HuH-7 (cell line): ENCODE data around the gene FAM151A.

Experiments
- DNase-seq: peaks from one replicate; pipeline ENCODE4 v3.0.0; 2011; ENCODE audit warnings: low spot score

The FAM151A gene

DNA sequence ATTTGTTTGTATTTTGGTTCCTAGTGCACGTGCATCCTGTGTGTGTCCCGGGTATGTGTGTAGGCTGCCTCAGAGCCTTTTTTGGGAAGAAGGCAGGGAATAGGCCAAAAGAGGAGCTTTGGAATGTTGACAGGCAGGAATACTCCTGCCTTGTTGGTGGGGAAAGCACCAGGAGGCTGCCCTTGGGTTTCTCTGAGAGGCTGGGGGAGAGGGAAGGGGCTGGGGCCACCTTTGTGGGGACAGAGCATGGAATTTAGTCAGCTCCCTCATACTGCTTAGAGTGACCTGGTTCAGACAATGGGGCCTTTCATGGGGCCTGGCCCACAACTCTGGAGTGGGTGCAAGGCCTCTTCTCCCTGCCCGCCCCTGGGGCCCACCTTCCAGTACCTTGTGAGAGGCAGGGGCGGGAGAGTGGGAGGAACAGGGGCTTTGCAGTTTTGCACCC, 44.0 kb downstream of the FAM151A start:
- DNase-seq, result no peak

DNA sequence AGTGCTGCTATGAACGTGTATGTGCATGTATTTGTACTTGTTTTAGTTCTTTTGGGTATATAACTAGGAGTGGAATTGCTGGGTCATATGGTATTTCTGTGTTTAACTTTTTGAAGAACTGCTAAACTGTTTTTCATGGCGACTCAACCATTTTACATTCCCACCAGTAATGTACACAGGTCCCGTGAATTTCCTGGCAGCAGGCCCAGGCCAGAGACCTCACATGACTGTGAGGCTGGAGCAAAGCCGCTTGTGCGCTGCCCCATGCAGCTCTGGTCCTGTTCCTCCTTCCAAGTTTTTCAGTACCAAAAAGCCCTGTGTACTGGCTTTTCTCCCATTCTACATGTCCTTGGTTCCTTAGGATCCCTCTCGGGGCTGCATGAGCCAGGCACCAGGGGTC, 45.7 kb downstream of the FAM151A start:
- no peak for DNase-seq

DNA sequence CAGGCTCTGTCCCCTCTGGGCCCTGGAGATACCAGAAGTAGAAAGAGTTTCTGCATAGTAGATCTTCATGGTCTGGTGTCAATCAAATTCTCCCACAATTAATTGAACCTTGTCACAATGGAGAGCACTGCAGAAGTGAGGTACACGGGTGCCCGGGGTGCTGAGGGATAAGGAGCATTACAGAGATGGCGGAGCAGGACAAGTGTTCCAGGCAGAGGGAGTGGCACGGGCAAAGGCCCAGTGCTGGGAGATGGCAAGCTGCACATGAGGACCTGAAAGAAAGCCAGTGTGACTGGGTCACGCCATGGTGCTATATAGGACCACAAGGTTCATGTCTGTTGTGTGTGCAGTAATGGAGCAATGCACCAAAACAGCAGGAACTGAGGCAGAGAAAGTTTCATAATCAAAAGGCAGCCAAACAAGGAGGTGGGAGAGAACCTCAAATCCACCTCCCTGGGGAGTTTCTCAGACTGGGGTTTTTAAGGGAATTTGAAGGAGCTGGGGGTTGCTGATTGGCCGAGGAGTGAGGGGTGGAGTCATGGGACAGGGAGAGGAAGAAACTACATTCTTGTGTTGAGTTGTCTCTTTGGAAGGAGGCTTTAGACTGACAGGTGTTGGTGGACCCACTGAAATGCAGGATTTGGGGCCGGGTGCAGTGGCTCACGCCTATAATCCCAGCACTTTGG, 47.6 kb downstream of the FAM151A start:
- DNase-seq, result no peak

DNA sequence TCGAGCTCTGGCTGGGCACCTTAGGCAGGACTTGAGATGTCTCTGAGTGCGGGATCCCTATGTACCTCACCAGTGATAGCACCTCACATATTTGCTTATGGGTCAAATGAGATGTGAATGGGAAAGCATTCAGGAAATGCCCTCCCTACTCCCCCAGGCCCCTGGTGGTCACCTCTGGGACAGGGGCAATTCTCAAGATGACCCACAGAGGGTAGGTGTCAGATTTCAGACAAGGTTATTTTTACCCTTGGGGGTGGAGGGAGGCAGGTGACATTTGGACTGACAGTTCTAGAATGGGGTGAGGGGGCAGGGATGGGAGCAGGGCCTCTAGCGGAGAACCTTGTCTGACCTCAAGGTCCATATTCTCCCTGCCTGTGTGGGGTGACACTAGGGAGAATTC, 48.2 kb downstream of the FAM151A start:
- no peak for DNase-seq

DNA sequence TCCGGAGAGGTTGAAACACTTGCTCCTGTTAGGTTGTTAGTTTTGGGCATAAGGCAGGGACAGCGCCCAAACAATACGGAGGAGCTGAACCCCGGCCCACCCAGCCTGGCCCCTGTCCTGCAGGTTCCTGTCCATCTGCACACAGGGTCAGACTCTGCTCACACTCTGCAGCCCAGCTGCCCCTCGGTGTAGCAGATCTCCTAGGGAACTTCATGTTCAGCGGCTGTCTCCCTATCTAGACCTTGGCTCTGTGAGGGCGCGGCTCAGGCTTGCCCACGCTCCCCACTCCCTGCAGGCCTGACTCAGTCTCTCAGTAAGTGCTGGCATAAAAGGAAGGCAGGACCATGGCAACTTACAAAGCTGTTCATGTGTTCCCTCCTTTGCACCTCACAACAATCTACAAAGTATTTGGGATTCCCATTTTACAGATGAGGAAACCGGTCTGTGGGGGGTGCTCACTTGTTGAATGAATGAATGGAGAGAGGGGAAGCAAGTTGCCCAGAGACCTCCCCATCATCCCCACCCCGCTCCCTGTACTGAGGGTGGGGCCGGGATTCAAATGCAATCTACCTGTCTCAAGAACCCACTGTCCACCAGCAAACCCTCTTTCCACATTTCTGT, 49.1 kb downstream of the FAM151A start:
- no peak for DNase-seq

DNA sequence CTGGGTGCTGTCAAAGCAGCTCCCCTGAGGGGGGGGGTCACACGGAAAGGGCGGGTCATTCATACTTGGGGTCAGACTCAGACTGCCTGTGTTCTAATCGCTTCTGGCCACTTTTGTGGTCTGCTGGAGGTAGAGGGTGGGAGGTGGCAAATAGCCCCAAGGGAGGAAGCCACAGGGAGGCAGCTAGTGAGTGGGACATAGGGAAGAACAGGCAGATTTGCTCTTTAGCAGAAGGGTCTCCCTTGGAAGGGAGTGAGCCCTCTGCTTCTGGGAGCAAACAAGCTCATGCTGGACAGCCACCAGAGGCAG, 50.8 kb downstream of the FAM151A start:
- DNase-seq, result no peak

DNA sequence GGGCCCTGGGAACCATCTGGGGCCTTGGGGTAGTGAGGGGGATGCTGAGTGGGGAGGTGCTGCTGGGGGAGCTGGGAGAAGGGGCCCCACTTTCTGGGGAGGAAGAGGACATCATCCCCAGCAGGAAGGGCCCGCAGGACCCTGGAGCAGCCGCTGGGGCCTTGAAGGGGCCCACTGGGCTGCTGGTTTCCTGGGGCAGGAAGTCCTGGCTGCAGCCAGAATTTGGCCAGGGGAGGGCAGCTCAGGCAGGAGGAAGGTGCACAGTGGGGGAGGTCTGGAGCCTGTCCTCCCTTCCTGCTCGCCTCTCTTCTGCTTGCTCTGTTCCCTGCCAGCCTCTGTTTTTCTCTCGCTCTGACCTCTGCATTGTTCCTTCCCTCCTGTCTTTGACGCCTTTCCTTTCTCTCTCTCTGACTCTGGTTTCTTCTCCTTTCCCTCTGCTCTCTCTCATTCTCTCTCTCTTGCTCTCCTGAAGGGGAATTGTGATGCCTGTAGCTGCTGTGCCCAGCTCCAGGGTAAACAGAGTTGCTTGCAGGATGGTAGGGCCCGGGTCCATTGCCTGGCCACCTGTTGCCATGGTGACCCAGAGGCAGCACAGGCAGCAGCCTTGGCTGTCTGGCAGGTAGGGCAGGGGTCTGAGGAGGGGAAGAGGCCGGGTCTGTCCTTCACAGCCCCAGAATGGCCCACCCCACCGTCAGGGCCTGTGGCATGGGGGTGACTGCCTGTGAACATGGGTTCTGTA, 51.4 kb downstream of the FAM151A start:
- DNase-seq, result no peak

DNA sequence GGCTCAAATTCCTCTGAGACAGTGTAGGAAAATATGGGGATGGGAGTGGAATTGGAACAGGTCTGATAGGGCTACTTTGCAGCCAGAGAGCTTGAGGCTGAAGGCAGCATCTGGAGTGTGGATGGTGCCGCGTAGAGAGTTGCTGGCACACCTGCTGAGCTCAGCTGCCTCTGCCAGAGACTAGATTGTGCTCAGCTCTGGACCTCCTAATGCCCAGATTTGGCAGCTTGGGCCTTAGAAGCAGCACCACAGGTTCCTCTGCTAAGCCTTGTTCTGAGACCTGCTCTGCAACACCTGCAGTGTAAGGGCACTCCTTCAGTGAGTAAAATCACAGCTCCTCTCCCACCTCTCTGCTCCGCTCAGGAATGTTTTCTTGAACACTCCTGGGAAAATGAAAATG, 52.0 kb downstream of the FAM151A start:
- DNase-seq, result no peak

DNA sequence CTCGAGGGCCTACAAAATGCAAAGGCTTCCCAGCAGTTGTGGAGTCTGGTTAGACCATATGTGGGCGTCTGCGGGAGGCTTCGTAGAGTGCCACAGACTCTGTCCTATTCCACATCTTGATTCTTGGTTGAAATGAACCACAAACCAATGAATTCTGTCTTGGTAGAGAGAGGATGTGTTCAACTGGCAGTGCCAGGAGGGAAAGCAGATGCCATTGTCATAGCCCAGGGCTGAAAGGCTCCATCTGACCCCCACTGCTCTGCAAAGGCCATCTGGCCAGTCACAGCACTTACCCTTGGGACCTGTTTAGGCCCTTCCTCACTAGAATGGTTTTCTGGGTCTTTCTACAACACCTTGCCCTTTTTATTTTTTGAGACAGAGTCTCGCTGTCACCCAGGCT, 53.2 kb downstream of the FAM151A start:
- DNase-seq, result no peak

DNA sequence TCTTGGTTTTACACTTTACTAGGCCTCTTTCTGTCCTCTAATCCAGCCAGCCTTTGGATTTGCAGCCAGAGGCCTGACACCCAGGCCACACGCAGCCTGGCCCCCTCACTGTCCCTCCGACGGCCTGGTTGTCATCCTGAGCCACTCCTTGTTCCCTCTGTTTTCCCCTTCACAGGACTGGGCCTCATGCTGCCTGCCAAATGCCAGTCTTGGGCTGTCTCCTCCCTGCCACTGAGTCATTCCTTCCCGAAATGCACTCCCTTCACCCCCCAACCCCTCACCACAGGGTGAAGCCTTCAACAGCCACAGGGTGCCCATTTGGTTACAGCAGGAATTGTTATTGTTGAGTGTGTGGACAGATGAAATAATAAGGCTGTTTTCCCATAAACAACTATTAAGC, 54.0 kb downstream of the FAM151A start:
- no peak for DNase-seq

DNA sequence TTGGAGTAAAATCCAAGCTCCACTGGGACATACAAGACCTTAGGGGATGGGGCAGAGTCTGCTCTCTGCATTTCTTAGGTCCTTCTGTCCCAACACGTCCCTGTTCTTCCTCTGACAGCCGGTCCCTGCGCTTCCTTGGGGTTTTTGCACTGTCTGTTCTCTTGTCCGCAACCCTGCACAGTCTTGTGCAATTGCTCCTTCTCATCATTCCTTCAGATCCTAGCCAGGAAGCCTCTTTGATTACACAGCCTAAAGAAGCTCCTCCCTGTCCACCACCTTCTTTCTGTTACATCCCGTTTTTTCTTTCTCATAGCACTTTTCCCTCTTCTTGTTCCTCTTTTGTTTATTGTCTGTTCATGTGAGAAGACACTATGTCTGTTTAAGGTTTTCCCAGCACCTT, 55.4 kb downstream of the FAM151A start:
- no peak for DNase-seq

DNA sequence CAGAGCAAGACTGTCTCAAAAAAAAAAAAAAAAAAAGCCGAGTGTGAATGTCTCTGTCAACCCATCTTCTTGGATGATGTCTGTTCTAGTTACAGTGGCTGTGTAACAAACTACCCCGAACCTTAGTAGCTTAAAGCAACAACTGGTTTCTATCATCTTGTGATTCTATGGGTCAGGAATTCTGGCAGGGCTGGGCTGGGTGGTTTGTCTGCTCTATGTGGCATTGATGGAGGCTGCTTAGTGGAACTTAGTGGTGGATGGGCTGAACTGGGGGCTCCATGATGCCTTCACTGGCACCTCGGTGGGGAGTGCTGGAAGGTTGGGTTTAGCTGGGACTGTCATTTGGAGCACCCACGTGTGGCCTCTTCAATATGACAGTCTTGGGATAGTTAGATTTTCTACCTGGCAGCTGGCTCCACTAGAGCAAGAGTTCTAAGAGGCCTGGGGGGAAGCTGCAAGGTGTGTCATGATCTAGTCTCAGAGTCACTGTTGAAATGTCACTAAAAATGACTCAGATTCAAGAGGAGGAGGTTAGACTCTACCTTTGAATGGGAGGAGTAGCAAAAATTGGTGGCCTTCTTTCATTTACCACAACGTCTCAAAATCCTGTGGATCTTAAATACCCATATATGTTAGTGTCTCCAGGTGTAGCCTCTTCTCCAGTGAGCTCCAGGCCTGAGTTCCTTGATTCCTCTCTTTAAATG, 56.7 kb downstream of the FAM151A start:
- DNase-seq, result no peak

DNA sequence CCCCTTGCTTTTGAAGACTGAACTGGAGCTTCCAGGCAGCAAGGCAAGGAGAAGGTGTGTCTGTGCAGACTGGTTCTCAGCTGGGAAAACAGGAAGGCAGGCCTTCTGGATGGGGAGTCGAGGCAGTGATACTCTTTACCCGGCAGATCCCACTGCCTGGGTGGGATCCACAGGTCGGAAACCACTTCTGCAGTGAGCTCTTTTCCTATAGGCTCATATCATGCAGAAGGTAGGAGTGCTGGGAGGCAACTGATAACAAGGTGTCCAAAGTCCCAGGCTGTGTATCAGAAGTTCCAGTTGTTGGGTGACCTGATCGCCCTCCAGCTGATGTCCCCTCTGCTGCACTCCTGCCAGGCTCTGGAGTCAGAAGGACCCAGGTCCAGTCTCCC, 58.2 kb downstream of the FAM151A start:
- DNase-seq, result peak; percentile 49

DNA sequence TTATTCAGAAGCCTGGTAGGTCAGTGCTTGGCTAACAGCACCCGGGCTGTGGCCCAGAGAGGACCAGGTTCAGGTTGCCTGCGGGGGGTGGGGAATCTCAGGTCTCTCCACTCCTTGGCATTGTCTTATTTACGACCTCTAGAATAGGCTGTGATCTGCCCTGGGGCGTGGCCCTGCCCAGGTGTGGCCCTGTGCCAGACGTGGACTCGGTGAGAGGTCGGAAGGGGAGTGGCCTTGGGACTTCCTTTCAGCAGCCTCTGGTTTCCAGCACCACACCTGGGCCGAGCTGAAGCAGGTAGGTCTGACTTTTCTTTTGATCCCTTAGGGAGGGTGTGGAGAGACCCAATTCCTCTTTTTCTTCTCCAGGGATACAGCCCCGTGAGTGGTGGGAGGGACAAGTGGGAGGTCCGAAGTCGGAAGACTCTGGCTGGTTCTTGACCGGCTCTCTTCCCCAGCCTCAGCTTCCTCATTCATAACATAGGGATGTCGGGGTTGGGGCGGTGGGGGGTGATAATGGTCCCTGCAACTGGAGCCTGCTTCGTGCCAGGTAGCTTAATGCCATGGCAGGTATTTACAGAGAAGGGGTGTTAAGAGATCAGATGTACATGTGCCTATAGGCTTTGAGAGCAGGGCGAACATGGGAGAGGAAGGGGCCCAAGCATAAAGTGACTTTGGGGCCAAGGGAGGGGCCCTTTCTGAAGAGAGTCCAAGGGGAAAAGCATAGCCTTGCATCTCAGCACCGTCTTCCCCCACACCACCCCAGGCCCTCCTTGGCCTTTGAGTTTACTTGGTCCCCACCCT, 58.8 kb downstream of the FAM151A start:
- no peak for DNase-seq

DNA sequence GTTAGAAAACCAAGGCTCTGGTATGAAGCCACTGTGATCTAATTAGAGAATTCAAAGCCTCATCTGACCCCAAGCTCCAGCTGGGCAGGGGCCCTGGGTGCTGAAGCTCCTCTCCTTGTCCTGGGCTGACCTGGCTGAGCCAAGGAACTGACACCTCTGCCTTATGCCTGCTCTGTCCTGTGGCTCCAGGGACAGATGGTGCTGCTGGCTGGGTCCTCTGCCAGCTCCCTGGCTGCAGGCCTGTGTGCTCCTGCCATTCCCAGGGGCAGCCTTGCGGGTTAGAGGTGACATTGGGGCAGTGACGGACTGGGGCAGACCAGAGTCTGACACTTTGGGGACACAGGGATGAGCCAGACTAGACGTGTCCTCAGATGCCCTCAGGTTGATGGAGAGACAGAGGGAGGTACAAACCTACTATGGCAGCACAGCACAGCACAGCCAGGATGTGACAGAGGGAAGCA, 63.5 kb downstream of the FAM151A start:
- no peak for DNase-seq
